ENCODE results near the gene FOXP1.

- TF ChIP-seq, protein P1, sequence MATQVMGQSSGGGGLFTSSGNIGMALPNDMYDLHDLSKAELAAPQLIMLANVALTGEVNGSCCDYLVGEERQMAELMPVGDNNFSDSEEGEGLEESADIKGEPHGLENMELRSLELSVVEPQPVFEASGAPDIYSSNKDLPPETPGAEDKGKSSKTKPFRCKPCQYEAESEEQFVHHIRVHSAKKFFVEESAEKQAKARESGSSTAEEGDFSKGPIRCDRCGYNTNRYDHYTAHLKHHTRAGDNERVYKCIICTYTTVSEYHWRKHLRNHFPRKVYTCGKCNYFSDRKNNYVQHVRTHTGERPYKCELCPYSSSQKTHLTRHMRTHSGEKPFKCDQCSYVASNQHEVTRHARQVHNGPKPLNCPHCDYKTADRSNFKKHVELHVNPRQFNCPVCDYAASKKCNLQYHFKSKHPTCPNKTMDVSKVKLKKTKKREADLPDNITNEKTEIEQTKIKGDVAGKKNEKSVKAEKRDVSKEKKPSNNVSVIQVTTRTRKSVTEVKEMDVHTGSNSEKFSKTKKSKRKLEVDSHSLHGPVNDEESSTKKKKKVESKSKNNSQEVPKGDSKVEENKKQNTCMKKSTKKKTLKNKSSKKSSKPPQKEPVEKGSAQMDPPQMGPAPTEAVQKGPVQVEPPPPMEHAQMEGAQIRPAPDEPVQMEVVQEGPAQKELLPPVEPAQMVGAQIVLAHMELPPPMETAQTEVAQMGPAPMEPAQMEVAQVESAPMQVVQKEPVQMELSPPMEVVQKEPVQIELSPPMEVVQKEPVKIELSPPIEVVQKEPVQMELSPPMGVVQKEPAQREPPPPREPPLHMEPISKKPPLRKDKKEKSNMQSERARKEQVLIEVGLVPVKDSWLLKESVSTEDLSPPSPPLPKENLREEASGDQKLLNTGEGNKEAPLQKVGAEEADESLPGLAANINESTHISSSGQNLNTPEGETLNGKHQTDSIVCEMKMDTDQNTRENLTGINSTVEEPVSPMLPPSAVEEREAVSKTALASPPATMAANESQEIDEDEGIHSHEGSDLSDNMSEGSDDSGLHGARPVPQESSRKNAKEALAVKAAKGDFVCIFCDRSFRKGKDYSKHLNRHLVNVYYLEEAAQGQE (IDR thresholded peaks at IDR 0.05; ENCODE audit: borderline replicate concordance in 1 of 2, low read depth in 1 of 2, low read length in 2 of 2), result no peak
- TF ChIP-seq ZNF709 (CRISPR knock-in tag; IDR thresholded peaks at IDR 0.05) (no peak), NBN (conservative IDR thresholded peaks at IDR 0.05) (no peak), KLF9 (CRISPR knock-in tag; IDR thresholded peaks at IDR 0.05; ENCODE audit: low read depth) (no peak), PHB2 (IDR thresholded peaks at IDR 0.05; ENCODE audit: partially characterized antibody) (no peak), TCF12 (IDR thresholded peaks at IDR 0.05) (no peak), TCF12 (CRISPR knock-in tag; IDR thresholded peaks at IDR 0.05) (no peak), MAFK (conservative IDR thresholded peaks at IDR 0.05 in 1 of 2, IDR thresholded peaks at IDR 0.05 in 1 of 2; ENCODE audit: low read length in 2 of 2) (no peak), ZNF136 (CRISPR knock-in tag; IDR thresholded peaks at IDR 0.05; ENCODE audit: low read depth) (no peak)
- TF ChIP-seq, protein P2, sequence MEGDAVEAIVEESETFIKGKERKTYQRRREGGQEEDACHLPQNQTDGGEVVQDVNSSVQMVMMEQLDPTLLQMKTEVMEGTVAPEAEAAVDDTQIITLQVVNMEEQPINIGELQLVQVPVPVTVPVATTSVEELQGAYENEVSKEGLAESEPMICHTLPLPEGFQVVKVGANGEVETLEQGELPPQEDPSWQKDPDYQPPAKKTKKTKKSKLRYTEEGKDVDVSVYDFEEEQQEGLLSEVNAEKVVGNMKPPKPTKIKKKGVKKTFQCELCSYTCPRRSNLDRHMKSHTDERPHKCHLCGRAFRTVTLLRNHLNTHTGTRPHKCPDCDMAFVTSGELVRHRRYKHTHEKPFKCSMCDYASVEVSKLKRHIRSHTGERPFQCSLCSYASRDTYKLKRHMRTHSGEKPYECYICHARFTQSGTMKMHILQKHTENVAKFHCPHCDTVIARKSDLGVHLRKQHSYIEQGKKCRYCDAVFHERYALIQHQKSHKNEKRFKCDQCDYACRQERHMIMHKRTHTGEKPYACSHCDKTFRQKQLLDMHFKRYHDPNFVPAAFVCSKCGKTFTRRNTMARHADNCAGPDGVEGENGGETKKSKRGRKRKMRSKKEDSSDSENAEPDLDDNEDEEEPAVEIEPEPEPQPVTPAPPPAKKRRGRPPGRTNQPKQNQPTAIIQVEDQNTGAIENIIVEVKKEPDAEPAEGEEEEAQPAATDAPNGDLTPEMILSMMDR (CRISPR knock-in tag; IDR thresholded peaks at IDR 0.05), result no peak
- TF ChIP-seq, protein P3, sequence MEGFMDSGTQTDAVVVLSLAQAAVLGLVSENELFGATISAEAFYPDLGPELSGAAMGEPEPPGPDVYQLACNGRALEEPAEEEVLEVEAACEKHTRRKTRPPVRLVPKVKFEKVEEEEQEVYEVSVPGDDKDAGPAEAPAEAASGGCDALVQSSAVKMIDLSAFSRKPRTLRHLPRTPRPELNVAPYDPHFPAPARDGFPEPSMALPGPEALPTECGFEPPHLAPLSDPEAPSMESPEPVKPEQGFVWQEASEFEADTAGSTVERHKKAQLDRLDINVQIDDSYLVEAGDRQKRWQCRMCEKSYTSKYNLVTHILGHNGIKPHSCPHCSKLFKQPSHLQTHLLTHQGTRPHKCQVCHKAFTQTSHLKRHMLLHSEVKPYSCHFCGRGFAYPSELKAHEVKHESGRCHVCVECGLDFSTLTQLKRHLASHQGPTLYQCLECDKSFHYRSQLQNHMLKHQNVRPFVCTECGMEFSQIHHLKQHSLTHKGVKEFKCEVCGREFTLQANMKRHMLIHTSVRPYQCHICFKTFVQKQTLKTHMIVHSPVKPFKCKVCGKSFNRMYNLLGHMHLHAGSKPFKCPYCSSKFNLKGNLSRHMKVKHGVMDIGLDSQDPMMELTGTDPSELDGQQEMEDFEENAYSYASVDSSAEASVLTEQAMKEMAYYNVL (CRISPR knock-in tag; IDR thresholded peaks at IDR 0.05; ENCODE audit: borderline replicate concordance), result no peak
- TF ChIP-seq, protein P4, sequence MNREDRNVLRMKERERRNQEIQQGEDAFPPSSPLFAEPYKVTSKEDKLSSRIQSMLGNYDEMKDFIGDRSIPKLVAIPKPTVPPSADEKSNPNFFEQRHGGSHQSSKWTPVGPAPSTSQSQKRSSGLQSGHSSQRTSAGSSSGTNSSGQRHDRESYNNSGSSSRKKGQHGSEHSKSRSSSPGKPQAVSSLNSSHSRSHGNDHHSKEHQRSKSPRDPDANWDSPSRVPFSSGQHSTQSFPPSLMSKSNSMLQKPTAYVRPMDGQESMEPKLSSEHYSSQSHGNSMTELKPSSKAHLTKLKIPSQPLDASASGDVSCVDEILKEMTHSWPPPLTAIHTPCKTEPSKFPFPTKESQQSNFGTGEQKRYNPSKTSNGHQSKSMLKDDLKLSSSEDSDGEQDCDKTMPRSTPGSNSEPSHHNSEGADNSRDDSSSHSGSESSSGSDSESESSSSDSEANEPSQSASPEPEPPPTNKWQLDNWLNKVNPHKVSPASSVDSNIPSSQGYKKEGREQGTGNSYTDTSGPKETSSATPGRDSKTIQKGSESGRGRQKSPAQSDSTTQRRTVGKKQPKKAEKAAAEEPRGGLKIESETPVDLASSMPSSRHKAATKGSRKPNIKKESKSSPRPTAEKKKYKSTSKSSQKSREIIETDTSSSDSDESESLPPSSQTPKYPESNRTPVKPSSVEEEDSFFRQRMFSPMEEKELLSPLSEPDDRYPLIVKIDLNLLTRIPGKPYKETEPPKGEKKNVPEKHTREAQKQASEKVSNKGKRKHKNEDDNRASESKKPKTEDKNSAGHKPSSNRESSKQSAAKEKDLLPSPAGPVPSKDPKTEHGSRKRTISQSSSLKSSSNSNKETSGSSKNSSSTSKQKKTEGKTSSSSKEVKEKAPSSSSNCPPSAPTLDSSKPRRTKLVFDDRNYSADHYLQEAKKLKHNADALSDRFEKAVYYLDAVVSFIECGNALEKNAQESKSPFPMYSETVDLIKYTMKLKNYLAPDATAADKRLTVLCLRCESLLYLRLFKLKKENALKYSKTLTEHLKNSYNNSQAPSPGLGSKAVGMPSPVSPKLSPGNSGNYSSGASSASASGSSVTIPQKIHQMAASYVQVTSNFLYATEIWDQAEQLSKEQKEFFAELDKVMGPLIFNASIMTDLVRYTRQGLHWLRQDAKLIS (CRISPR knock-in tag; IDR thresholded peaks at IDR 0.05), result no peak
Observed at GRCh38 chr3:71067977-71068654, 515.4 kb downstream of the FOXP1 start.
